HG03565 (cell line): Measurements from ENCODE around the gene MBTD1.
"Not testable (repeated sequence)": the region's sequence is repeated elsewhere in the genome, so short reads cannot be mapped to it uniquely, and the experiment has no call there.

Source experiments
- ATAC-seq: cut with Tn5 transposase; IDR thresholded peaks from one replicate; pipeline ENCODE4 v1.9.1; 2021; ENCODE audit warnings: mild to moderate bottlenecking, moderate library complexity; ENCODE audit not compliant: unreplicated experiment

The MBTD1 gene

DNA sequence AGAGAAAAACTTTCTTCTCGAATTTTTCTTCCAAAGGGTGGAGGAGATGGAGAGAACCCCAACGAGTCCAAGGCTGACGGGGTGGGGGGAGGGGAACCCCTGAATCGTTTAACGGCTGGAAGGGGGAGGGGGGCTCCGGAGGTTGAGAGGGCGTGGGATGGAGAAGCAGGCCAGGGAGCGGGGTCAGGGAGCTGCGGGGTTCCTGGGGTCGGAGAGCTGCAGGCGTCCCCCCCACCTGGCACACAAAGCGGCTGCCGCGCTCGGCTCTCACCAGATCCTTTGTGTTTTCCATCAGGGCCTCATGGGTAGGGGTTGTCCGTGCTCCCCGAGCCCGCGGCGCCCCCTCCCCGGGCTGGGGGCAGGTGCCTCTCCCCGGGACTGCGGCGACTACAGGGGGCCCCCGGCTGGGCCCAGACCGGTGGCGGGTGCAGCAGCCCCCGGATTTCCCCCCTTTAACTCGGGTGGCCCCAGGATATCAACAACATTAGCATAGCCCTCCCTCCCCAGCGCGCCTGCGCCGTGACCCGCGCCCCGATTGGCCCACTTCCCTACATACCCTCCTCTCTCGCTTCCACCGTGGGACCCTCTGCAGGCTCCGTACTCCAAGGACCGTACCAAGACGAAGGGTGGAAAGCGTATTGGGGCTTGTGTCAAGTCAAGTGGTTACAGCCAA is at the start of gene MBTD1:
MBTD1 (minus strand) TSS at position 486 of the 673 bp plus-strand sequence. CDS start 34,888 bp downstream, outside the sequence.
- peak; percentile 61 for ATAC-seq

DNA sequence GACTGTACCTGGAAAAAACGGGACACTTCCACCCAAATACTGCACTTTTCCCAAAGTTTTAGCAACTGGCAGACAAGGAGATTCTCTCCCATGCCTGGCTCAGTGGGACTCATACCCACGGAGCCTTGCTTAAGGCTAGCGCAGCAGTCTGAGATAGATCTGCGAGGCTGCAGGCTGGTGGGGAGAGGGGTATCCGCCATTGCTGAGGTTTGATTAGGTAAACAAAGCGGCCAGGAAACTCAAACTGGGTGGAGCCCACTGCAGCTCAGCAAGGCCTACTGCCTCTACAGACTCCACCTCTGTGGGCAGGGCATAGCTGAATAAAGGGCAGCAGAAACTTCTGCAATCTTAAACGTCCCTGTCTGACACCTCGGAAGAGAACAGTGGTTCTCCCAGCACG is 45.3 kb upstream of the MBTD1 start:
- no peak for ATAC-seq

DNA sequence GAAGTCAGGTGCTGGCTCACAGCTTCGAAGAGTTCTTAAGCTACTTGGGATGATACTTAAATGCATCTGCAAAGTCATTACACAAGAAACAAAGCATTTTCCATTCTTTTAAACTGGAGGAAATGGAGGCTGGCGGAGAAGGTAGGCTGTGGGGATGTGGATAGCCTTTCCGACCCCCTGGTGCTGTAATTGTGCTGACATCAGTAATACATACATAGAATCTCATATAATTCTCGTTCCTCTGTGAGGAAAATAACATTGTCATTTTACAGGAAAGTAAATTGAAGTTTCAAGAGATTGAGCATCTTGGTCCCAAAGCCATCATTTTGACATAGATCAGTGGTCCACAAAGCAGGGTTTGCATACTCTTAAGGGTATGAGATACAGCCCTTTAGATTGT is 40.0 kb upstream of the MBTD1 start:
- ATAC-seq: no peak

DNA sequence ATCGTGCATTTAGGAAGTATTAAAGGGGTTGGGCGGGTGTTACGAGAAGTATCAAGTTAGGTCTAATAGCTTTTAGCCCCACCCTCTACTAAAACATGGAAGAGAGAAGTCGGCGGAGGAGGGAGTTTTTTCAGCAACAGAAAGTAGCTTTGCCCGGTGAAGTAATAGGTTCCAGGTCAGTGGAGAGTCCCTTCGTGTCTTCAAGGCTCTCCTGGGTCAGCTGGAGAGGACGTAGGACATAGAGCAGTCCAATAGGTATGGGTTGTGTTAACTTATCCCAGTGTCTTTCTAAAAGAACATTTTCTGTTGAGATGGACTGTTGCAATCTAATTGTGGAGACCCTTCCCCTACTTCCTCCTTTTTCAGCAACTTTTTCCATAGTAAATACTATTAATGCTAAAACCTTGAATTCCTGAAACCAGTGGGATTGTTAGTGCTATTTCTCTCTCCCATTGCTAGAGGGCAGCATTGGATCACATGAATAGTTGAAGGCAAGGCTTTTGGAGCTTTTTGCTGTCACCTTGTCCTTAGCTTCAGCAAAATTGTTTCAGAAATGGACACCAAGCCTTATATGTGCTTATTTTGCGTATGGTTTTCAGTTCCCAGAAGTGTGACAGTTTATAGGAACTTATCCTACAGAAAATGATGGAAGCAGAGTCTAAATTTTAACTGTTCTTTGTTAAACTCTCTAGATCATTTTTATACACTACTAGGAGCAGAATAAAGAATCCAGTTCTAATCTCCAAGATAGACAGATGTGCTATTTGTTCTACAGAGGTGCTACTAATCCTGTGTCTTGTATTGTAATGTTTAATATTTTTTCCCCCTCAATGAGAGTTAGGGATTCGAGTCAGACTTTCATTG is 38.9 kb upstream of the MBTD1 start:
- ATAC-seq: no peak

DNA sequence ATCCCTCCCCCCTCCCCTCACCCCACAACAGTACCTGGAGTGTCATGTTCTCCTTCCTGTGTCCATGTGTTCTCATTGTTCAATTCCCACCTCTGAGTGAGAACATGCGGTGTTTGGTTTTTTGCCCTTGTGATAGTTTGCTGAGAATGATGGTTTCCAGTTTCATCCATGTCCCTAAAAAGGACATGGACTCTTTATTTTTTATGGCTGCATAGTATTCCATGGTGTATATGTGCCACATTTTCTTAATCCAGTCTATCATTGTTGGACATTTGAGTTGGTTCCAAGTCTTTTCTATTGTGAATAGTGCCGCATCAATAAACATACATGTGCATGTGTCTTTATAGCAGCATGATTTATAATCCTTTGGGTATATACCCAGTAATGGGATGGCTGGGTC is 34.5 kb upstream of the MBTD1 start:
- not testable (repeated sequence) for ATAC-seq

DNA sequence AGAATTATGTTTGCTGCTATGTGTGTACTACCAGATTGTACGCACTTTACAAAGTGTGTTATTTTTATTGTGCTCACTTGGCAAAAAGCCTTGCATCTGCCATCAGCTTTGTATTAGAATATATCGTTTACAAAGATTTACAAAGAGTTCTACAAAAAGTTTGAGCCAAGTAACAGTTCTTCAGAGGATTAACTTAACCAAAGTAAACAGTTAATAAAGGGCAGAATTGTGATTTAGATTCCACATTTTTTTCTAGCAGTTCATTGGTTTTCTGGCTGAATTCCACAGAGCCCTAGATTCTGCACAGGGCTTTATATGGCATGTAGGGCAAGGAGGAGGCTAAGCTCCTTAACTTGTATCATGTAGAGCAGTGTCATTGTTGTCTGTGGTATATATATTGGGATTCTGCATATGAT is 29.9 kb upstream of the MBTD1 start:
- ATAC-seq: no peak

DNA sequence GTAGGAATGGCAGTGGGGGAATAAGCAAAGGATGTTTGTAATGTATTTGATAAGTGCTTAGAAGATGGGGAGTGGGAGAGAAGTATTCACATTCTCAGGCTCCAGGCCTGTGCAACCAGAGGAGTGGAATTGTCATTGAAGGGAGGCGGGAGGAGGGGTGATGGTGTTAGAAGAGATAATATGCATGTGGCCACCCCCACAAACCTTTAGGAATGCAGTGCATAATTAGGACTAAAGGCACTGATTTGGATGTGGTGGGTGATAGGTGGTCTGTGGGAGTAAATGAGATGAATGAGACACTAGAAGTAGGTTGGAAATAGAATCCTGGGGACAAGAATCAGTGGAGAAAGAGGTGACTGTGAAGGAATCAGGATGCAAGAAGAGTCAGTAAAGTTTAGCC is 27.6 kb upstream of the MBTD1 start:
- ATAC-seq: no peak

DNA sequence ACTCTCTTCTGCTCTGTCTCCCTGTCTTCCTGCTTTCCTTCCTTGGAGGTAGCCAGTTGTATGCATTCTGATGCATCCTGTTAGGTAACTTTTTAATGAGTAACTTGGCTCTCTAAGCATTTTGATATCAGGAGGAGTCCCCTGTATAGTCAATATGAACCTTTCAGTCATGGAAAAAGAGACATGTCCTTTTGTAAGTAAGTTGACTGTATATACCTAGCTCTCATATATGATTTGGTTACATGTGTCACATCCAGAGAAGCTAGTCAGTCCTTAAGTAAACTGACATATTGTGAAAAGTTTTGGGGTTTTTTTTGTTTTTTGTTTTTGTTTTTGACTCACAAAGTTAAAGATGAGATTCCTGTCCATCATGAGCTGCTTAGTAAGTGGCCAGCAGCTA is 19.3 kb upstream of the MBTD1 start:
- no peak for ATAC-seq

DNA sequence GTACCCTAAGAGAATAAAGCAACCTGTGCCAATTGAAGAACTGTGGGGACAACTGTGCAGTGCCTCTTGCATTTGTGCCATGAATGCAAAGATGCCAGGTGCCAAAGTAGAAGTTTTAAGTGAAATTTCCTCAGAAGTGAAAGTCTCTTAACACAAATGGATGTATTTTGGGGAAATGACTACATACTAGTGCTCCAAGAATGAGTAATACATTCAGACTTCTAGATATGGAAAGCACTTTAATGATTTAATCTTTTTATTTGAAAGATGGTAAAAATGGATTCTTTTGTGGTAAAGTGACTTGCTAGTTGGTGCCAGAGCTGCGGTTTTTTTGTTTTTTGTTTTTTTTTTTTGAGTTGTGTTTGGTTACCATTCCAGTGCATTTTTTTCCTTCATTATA is 15.5 kb upstream of the MBTD1 start:
- no peak for ATAC-seq

DNA sequence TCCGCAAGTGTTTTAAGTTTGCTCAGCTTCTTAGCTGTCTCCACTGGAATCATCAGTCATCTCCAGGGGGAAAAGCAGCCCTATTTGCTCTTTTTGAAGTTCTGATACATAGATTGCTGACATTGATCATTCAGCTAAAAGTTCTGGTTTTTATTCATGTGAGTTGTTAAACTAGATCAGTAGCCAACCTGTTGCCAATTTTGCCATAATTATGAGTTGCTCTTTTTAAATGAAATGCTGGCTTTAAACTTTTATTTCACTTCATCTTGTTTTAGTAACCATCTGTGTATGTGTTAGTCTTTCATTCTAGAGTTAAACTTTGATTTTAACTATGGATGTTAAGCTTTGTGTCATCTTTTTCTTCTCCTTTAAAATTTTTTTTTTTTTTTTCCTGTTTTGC is 13.0 kb upstream of the MBTD1 start:
- ATAC-seq: no peak

DNA sequence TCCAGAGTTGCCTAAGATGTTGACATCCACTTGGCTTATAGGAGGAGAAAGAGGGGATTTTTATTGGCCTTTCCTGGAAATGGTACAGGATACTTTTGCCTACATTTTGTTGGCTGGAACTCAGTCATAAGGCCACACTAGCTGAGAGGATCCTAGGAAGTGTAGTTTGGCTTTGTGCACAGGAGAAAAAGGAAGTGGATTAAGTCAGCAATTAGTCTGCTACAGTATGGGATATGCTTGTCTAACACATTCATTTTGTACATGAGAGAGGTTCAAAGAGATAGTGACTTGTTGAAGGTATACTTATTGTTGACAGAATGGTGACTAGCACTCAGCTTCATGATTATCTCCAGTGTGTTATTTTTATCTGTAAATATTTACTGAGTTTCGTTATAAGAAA is 10.8 kb upstream of the MBTD1 start:
- ATAC-seq: no peak

DNA sequence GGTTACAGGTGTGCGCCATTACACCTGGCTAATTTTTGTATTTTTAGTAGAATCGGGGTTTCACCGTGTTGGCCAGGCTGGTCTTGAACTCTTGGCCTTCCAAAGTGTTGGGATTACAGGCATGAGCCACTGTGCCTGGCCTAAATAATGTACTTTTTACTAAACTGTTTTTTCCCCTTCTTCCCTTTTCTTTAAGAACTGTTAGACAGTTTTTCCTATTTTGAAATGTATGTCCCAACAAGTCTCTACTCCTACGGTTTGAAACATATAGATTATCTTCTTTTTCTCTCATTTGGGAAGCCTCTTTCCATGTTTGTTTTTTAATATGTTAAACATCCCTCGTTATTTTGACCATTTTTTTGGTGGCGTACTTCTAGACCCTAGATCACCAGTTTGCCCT is 10.1 kb upstream of the MBTD1 start:
- no peak for ATAC-seq

DNA sequence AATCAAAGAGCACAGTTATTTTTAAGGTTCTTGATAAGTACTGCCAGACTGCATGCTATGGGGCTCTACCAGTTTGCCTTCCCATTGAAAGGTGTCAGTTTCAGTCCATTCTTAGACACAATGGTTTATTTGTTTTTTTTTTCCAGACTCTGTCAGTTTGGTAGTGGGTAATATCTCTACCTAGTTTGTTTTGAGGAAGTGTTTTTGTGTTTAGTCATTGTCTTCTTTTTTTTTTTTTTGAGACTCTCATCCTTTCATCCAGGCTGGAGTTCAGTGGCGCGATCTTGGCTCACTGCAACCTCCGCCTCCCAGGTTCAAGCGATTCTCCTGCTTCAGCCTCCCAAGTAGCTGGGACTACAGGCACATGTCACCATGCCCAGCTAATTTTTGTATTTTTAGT is 4.6 kb upstream of the MBTD1 start:
- not testable (repeated sequence) for ATAC-seq

DNA sequence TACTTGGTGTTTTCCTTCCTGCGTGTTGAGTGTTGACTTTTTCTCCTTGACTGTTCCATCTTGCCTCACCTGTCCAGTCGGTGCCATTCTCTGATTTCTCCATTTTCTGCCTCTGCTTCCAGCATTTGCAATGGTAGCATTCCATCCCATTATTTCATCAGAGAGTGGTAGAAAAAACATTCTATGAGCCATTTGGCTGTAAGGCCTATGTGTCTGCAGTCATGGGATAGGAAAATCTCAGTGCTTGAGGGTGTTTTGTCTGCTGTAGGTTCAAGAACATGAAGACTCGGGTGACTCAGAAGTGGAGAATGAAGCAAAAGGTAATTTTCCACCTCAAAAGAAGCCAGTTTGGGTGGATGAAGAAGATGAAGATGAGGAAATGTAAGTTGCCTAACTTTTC is 3.2 kb upstream of the MBTD1 start:
- no peak for ATAC-seq

DNA sequence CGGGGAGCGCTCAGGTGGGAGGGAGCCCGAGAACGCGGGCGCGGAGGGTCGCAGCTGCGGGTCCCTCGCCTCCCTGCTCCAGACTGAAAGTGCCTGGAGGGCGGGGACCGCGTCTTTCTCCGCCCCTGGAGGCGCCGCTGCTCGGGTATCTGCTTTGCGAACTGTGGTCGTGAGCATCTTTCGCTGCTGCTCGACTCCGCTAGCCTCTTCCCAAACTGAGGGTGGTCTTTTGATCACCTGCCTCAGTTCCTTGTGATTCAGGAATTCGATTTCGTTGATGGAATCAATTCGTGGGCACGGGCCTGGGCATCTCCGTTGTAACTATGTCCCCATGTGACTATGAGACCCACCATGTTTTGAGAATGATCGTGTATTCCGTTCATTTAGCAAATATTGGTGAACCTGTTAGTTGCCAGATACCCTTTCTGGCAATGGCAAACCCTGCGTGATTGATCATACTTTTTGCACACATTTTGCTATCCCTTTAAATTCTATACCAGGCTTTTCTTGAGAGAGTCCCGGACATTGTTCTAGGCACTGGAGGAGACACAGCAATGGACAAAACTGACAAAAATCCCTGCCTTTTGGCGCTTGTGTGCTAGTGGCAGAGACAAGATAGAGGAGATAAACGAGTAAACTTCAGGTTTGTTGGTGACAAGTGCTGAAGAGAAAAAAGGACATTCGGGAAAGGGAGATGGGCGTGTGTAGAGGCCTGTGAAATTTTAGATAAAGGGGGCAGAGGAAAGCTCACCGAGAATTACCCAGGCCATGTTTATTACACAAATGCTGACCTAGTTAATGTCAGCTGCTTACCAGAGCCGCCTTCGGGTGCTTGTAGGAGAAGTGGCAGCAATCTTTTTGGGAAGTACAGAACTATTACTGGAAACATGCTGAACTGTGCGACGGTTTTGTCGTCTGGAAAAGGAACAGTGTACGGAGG is 1.4 kb upstream of the MBTD1 start:
- ATAC-seq: no peak

DNA sequence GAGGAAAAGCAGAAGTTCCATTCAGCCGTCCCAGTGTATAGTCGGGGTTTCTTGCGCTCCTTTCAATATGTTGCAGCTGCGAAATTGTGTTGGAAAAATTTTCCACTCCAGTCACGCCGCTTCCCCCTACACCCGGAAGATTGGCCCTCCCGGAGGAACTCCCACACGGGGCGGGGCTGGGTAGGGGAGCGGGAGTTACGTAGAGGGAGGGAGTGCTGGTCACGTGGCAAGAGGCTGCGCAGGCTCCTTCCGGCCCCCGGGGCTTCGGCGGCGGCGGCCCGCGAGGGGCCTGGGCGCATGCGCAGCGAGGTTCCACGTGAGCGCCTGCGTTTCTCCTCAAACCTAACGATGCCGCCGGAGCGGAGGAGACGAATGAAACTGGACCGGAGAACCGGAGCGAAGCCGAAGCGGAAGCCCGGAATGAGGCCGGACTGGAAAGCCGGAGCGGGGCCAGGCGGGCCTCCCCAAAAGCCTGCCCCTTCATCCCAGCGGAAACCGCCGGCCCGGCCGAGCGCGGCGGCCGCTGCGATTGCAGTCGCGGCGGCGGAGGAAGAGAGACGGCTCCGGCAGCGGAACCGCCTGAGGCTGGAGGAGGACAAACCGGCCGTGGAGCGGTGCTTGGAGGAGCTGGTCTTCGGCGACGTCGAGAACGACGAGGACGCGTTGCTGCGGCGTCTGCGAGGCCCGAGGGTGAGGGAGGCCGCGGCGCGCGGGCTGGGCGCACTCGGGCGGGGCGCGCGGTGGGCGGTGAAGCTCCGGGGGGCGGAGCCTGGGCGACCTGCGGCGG is 581 bp upstream of the MBTD1 start, which contains the start of gene UTP18:
UTP18 (plus strand) TSS at position 310 of the 787 bp plus-strand sequence; CDS start at position 349, 39 bp downstream.
- peak; percentile 47 for ATAC-seq

DNA sequence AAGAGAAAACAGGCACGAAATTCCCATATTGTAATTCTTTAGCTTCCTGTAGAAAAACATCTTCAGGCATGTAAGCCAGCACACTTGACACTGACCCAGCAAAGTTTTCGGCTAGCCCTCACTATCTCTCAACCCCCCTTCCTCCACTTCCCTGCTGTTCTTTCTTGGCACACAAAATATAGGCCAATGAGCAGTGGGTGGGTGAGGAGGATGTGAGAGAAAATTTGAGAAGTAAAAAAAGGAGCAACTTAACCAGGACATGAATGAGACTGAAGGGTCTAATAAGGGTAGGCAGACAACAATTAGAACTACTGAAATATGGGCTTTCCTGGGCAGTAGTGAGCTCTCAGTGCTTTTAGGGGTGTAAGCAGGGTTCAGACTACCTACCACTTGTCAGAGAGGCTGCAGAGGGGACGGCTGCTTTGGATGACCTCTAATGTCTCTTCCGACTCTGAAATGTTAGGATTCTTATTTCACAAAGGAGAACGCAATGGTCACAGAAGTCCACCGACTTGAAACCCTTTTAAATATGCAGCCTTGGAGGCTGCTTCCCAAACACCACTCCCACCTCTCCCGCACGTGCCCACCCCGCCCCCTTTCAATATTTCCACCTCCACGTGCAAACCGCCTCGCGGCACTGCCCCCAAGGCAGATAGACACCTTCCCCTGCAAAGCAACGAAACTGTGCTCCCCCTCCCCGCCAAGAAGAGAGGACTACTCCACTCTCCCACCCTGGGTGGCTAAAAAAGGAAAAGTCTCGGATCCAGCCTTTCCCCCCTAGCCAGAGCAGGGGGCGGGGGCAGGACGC is 889 bp downstream of the MBTD1 start:
- ATAC-seq: no peak

DNA sequence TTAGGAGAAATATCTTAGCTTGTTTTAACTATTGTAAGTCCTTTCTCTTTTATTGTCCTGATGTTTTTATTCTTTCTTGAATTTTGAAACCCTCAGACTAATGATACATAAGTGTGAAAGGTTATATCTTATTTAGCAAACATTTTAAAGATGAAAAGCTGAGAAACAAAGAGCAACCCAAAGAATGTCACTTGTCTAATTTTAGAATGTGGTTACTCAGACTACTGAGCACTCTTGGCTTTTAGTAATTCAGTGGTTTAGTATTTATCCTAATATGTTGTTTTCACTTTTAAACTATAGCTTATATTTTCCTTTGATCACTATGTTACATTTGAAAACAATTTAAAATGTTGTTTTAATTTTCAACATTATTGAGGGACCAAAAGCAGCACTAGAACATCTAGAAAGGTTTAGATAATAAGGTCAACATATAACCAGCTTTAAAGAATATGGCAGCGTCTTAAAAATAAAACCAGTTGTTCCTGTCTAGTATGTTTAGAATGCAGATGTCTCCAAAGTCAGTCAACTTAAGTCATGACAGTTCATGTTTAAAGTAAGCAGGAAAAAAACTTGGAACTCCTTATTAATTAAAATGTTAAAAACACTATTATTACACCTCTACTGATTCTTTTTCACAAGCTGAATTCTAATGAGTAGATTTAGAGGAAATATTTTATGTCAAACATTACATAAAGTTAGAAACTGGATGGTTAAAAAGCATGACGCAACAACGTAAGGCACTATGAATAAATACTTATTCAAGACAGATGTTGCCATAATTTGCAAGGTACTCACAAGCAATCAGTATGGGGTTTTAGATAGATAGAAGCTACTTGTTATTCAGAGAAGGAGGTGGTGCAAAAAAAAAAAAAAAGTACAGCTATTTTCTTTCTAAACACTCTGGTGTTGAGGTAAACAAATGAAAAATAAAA is 2.4 kb downstream of the MBTD1 start:
- ATAC-seq: no peak
